HEK293 (cell line): ENCODE data around the gene DVL1.

Experiments used
- GFI1B ChIP-seq: fragments of 450-650 bp; formaldehyde crosslinking; IDR thresholded peaks from 2 replicates; pipeline ENCODE4 v1.5.1; 2016; ENCODE audit warnings: missing biosample characterization, missing genetic modification characterization
- GLIS1 ChIP-seq: fragments of 450-650 bp; formaldehyde crosslinking; IDR thresholded peaks from 2 replicates; pipeline ENCODE4 v1.5.1; 2016; ENCODE audit warnings: missing biosample characterization, missing genetic modification characterization
- HIC1 ChIP-seq: fragments of 450-650 bp; formaldehyde crosslinking; IDR thresholded peaks from 2 replicates; pipeline ENCODE4 v1.5.1; 2016; ENCODE audit warnings: missing biosample characterization, missing genetic modification characterization
- KLF17 ChIP-seq: fragments of 450-650 bp; formaldehyde crosslinking; IDR thresholded peaks from 2 replicates; pipeline ENCODE4 v1.5.1; 2016; ENCODE audit warnings: missing biosample characterization, missing genetic modification characterization
- OVOL3 ChIP-seq: fragments of 450-650 bp; formaldehyde crosslinking; IDR thresholded peaks from 2 replicates; pipeline ENCODE4 v1.5.1; 2016; ENCODE audit warnings: missing biosample characterization, missing genetic modification characterization
- REST ChIP-seq: fragments of 450-650 bp; formaldehyde crosslinking; IDR thresholded peaks from 2 replicates; pipeline ENCODE4 v1.5.1; 2016; ENCODE audit warnings: missing biosample characterization, missing genetic modification characterization
- SCRT2 ChIP-seq: fragments of 450-650 bp; formaldehyde crosslinking; IDR thresholded peaks from 2 replicates; pipeline ENCODE4 v1.5.1; 2016; ENCODE audit warnings: missing biosample characterization, missing genetic modification characterization
- SP7 ChIP-seq: fragments of 450-650 bp; formaldehyde crosslinking; IDR thresholded peaks from 2 replicates; pipeline ENCODE4 v1.5.1; 2016; ENCODE audit warnings: missing biosample characterization, missing genetic modification characterization
- ZBTB10 ChIP-seq: fragments of 450-650 bp; formaldehyde crosslinking; IDR thresholded peaks from 2 replicates; pipeline ENCODE4 v1.5.1; 2016; ENCODE audit warnings: missing biosample characterization, missing genetic modification characterization
- ZBTB7A ChIP-seq: fragments of 450-650 bp; formaldehyde crosslinking; IDR thresholded peaks from 2 replicates; pipeline ENCODE4 v1.5.1; 2016; ENCODE audit warnings: low read depth, missing biosample characterization, missing genetic modification characterization
- ZBTB8A ChIP-seq: fragments of 450-650 bp; formaldehyde crosslinking; IDR thresholded peaks from 2 replicates; pipeline ENCODE4 v1.5.1; 2016; ENCODE audit warnings: missing biosample characterization, missing genetic modification characterization
- ZIC2 ChIP-seq: fragments of 450-650 bp; formaldehyde crosslinking; IDR thresholded peaks from 2 replicates; pipeline ENCODE4 v1.5.1; 2016; ENCODE audit warnings: missing biosample characterization, missing genetic modification characterization
- ZNF155 ChIP-seq: fragments of 450-650 bp; formaldehyde crosslinking; IDR thresholded peaks from 2 replicates; pipeline ENCODE4 v1.5.1; 2016; ENCODE audit warnings: missing biosample characterization, missing genetic modification characterization
- ZNF335 ChIP-seq: fragments of 450-650 bp; formaldehyde crosslinking; conservative IDR thresholded peaks from 2 replicates; pipeline ENCODE4 v1.5.1; 2016; ENCODE audit warnings: missing biosample characterization, missing genetic modification characterization
- ZNF391 ChIP-seq: fragments of 450-650 bp; formaldehyde crosslinking; IDR thresholded peaks from 2 replicates; pipeline ENCODE4 v1.5.1; 2016; ENCODE audit warnings: low read depth, missing biosample characterization, missing genetic modification characterization, borderline replicate concordance
- ZNF423 ChIP-seq: fragments of 450-650 bp; formaldehyde crosslinking; IDR thresholded peaks from 2 replicates; pipeline ENCODE4 v1.5.1; 2016; ENCODE audit warnings: missing biosample characterization, missing genetic modification characterization
- ZNF555 ChIP-seq: fragments of 450-650 bp; formaldehyde crosslinking; conservative IDR thresholded peaks from 2 replicates; pipeline ENCODE4 v1.5.1; 2017; ENCODE audit warnings: missing biosample characterization, mild to moderate bottlenecking, missing genetic modification characterization, inconsistent platforms
- ZNF639 ChIP-seq: fragments of 450-650 bp; formaldehyde crosslinking; IDR thresholded peaks from 2 replicates; pipeline ENCODE4 v1.5.1; 2016; ENCODE audit warnings: missing biosample characterization, missing genetic modification characterization
- ZNF692 ChIP-seq: fragments of 450-650 bp; formaldehyde crosslinking; IDR thresholded peaks from 2 replicates; pipeline ENCODE4 v1.5.1; 2016; ENCODE audit warnings: missing biosample characterization, missing genetic modification characterization
- ZNF837 ChIP-seq: fragments of 450-650 bp; formaldehyde crosslinking; IDR thresholded peaks from 2 replicates; pipeline ENCODE4 v1.5.1; 2016; ENCODE audit warnings: missing biosample characterization, missing genetic modification characterization
- ZSCAN30 ChIP-seq: fragments of 450-650 bp; IDR thresholded peaks from 2 replicates; pipeline ENCODE4 v1.5.1; 2018; ENCODE audit warnings: missing biosample characterization, mild to moderate bottlenecking, missing genetic modification characterization, moderate library complexity

The DVL1 gene

GRCh38 chr1:1291548-1292441 is 57.4 kb downstream of the DVL1 start (continued):
- 0 out of 2 replicates have a peak, but pooled peaks have one; percentile 31 for TF ChIP-seq ZNF692 (tag by site-specific recombination)
- TF ChIP-seq ZNF837 (tag by site-specific recombination), result no peak
- peak; percentile 38; the same call in 1 of the 2 replicates for TF ChIP-seq ZNF639 (tag by site-specific recombination)
- TF ChIP-seq ZNF555 (tag by site-specific recombination), result no peak
- TF ChIP-seq ZNF423 (tag by site-specific recombination), result no peak; the same call in 1 of the 2 replicates
- peak; percentile 65; the same call in 1 of the 2 replicates for TF ChIP-seq KLF17 (tag by site-specific recombination)
- peak; percentile 71 for TF ChIP-seq ZNF335 (tag by site-specific recombination)
- TF ChIP-seq GFI1B, result no peak
- peak; percentile 41; the same call in 1 of the 2 replicates for TF ChIP-seq ZBTB8A (tag by site-specific recombination)
- TF ChIP-seq ZNF391, result peak; percentile 26; the same call in 1 of the 2 replicates
- no peak for TF ChIP-seq OVOL3 (tag by site-specific recombination)
- TF ChIP-seq HIC1 (tag by site-specific recombination), result peak; percentile 36; the same call in 1 of the 2 replicates
- peak; percentile 41 for TF ChIP-seq SP7 (tag by site-specific recombination)
- peak; percentile 16; the same call in 1 of the 2 replicates for TF ChIP-seq ZBTB10 (tag by site-specific recombination)
- TF ChIP-seq ZNF155 (tag by site-specific recombination), result no peak
- peak; percentile 26; the same call in 1 of the 2 replicates for TF ChIP-seq SCRT2 (tag by site-specific recombination)
- TF ChIP-seq ZIC2 (tag by site-specific recombination), result 0 out of 2 replicates have a peak, but pooled peaks have one; percentile 7
- peak; percentile 73 for TF ChIP-seq GLIS1
- 0 out of 2 replicates have a peak, but pooled peaks have one; percentile 12 for TF ChIP-seq REST (tag by site-specific recombination)
- peak; percentile 59; the same call in 1 of the 2 replicates for TF ChIP-seq ZSCAN30 (tag by site-specific recombination)
- peak; percentile 60; the same call in 1 of the 2 replicates for TF ChIP-seq ZBTB7A (tag by site-specific recombination)
